Measurements from ENCODE around the gene THOC1.

The THOC1 gene

DNA sequence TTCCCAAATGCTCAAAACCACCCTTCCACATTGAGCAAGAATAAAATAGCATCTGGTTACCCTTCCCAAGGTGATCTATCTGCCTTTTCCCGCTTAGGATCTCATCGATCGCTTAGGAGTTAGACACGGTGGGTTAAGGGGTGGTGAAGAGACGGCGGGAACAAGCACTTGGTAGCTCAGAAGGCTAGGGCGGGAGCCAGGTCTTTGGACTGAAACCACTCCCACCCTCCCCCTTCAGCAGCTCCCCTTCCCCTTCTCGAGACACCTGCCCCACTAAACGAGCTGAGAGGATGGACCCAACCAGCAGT is 513 bp downstream of the THOC1 start:
- ChIA-PET CTCF (interaction anchor here (0.9 to 1.5 kb wide), 5 partner anchors 15 to 390 kb away, joined by 3 to 4 read pairs (median 3); partner anchors contain the start of gene TYMS), POLR2A (interaction anchor here (0.7 kb wide), 1 partner anchor 8 kb away, joined by 6 read pairs; no protein-coding TSS in a partner anchor)
- TF ChIP-seq, protein P1, sequence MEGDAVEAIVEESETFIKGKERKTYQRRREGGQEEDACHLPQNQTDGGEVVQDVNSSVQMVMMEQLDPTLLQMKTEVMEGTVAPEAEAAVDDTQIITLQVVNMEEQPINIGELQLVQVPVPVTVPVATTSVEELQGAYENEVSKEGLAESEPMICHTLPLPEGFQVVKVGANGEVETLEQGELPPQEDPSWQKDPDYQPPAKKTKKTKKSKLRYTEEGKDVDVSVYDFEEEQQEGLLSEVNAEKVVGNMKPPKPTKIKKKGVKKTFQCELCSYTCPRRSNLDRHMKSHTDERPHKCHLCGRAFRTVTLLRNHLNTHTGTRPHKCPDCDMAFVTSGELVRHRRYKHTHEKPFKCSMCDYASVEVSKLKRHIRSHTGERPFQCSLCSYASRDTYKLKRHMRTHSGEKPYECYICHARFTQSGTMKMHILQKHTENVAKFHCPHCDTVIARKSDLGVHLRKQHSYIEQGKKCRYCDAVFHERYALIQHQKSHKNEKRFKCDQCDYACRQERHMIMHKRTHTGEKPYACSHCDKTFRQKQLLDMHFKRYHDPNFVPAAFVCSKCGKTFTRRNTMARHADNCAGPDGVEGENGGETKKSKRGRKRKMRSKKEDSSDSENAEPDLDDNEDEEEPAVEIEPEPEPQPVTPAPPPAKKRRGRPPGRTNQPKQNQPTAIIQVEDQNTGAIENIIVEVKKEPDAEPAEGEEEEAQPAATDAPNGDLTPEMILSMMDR (IDR thresholded peaks at IDR 0.05; ENCODE audit: control extremely low read depth, extremely low read depth, low read depth, missing control alignments): no peak
- no peak for DNase-seq (ENCODE audit: extremely low spot score)

DNA sequence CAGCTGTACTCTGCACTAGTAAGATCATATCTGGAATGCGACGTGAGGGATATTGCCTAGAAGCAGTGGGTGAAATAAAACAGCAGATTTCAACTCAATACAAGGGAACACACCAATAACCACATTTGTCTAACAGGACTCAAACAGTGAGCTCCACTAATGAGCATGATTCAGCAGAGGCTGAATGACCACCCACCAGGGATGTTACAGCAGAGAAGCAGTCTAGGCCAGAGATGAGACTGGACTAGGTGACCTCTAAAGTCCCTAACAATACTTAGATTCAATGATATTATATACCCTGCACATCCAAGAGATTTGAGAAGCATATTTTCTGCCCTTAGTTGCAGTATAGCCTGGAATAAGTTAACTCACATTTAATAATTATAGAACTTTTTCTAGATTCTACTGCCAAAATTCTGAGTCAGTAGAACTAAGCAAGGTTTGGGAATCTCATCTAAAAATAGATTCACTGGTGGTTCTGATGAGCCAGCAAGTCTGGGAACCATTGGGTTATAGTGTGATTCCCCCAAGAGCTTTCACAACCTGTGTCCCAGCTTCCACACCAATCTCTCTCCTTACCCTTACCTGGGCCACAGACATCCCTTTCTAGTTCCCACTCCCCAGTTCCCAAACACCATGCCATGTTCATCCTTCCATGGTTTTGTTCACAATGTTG is 6.3 kb downstream of the THOC1 start:
- ChIA-PET POLR2A (interaction anchor here (0.9 kb wide), 1 partner anchor 10 kb away, joined by 4 read pairs; no protein-coding TSS in a partner anchor), CTCF (interaction anchor here (0.9 to 2.0 kb wide), 6 partner anchors 8 to 96 kb away, joined by 3 to 7 read pairs (median 3); no protein-coding TSS in a partner anchor)
- TF ChIP-seq, protein P1 (IDR thresholded peaks at IDR 0.05; ENCODE audit: control extremely low read depth, extremely low read depth, low read depth, missing control alignments): no peak
- no peak for DNase-seq (ENCODE audit: extremely low spot score)

DNA sequence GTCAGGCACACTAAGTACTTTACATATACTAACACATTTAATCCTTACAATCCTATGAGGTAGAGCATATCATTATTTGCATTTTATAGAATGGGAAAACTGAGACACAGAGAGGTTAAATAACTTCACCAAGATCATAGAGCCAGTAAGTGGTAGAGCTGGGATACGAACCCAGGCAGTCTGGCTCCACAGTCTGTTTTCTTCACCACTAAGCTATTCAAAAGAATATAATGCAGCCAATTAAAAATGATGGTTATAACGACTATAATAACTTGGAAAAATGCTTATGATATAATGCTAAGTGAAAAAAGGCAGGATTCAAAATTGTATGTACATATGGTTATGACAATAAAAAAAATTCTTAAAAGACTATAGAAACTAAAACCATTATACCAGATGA is 7.3 kb downstream of the THOC1 start:
- CTCF ChIA-PET: no interaction called here
- TF ChIP-seq, protein P1 (IDR thresholded peaks at IDR 0.05; ENCODE audit: control extremely low read depth, extremely low read depth, low read depth, missing control alignments): no peak
- no peak for DNase-seq (ENCODE audit: extremely low spot score)
- POLR2A ChIA-PET: no interaction called here

DNA sequence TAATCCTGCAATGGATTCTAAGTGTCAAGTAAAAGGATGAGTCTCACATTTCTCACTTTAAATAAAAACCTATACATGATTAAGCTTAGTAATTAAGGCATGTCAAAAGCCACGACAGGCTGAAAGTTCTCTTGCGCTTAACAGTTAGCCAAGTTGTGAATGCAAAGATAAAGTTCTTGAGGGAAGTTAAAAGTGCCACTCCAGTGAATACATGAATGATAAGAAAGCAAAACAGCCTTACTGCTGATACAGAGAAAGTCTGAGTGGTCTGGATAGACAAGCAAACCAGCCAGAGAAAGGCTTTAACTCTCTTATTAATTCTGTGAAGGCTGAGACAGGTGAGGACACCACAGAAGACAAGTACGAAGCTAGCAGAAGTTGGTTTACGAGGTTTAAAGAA is 12.7 kb downstream of the THOC1 start:
- no peak for DNase-seq (ENCODE audit: extremely low spot score)
- ChIA-PET CTCF (interaction anchor here (1.8 kb wide), 1 partner anchor 9 kb away, joined by 5 read pairs; no protein-coding TSS in a partner anchor), POLR2A (no interaction called here)
- TF ChIP-seq, protein P1 (IDR thresholded peaks at IDR 0.05; ENCODE audit: control extremely low read depth, extremely low read depth, low read depth, missing control alignments): no peak

- no peak for DNase-seq (ENCODE audit: extremely low spot score)
- CTCF ChIA-PET: interaction anchor here (1.0 kb wide), 1 partner anchor 9 kb away, joined by 3 read pairs; no protein-coding TSS in a partner anchor
- TF ChIP-seq, protein P1 (IDR thresholded peaks at IDR 0.05; ENCODE audit: control extremely low read depth, extremely low read depth, low read depth, missing control alignments): no peak
- POLR2A ChIA-PET: no interaction called here
These were observed 14.7 kb downstream of the THOC1 start for GRCh38 chr18:253121-253520.

GRCh38 chr18:251572-251971 is 16.3 kb downstream of the THOC1 start:
- CTCF ChIA-PET: interaction anchor here (1.5 kb wide), 1 partner anchor 11 kb away, joined by 7 read pairs; no protein-coding TSS in a partner anchor
- no peak for DNase-seq (ENCODE audit: extremely low spot score)
- POLR2A ChIA-PET: interaction anchor here (1.0 kb wide), 1 partner anchor 11 kb away, joined by 4 read pairs; no protein-coding TSS in a partner anchor
- TF ChIP-seq, protein P1 (IDR thresholded peaks at IDR 0.05; ENCODE audit: control extremely low read depth, extremely low read depth, low read depth, missing control alignments): no peak

Measured in GM10248 (cell line).